Measurements from ENCODE around the gene CEP170.
"Not testable (repeated sequence)": the region's sequence is repeated elsewhere in the genome, so short reads cannot be mapped to it uniquely, and the experiment has no call there.

Gene CEP170

DNA sequence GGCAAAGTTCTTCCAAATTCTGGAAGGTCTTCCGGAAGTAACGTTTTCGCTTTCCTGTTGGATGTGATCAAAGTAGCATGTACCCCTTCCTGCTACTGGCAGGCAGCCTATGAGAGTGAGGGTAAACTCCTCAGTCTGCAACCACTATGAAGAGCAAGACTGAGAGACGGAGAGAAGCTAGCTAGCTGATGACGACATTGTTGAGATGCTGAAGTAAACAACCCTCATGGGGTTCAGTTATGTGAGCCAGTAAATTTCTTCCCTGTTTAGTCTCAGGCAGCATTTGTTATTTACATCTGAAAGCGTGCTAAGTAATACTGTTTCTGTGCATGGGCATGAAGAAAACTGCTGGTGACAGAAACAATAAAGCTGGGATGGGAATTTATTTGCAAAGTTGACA lies 57.6 kb downstream of the CEP170 start:
- not testable (repeated sequence) for H3K27me3 ChIP-seq (ENCODE audit: insufficient read depth, low read depth); H3K79me2 ChIP-seq (ENCODE audit: insufficient read depth, low read depth); H3K4me3 ChIP-seq (IDR thresholded peaks at IDR 0.05; ENCODE audit: insufficient read depth, low read depth, low read length); H4K20me1 ChIP-seq (ENCODE audit: insufficient read depth); H3K9ac ChIP-seq; H3K36me3 ChIP-seq (ENCODE audit: insufficient read depth); H3K27ac ChIP-seq; H2AFZ ChIP-seq (ENCODE audit: low read depth); H3K4me1 ChIP-seq (ENCODE audit: low read depth, poor library complexity, severe bottlenecking); H3K4me2 ChIP-seq

- not testable (repeated sequence) for H3K4me3 ChIP-seq (IDR thresholded peaks at IDR 0.05; ENCODE audit: insufficient read depth, low read depth, low read length); H4K20me1 ChIP-seq (ENCODE audit: insufficient read depth); H2AFZ ChIP-seq (ENCODE audit: low read depth); H3K9ac ChIP-seq; H3K27me3 ChIP-seq (ENCODE audit: insufficient read depth, low read depth); H3K4me2 ChIP-seq; H3K79me2 ChIP-seq (ENCODE audit: insufficient read depth, low read depth); H3K27ac ChIP-seq; H3K4me1 ChIP-seq (ENCODE audit: low read depth, poor library complexity, severe bottlenecking); H3K36me3 ChIP-seq (ENCODE audit: insufficient read depth)
Measured at GRCh38 chr1:243193330-243193729, 61.8 kb downstream of the CEP170 start.

DNA sequence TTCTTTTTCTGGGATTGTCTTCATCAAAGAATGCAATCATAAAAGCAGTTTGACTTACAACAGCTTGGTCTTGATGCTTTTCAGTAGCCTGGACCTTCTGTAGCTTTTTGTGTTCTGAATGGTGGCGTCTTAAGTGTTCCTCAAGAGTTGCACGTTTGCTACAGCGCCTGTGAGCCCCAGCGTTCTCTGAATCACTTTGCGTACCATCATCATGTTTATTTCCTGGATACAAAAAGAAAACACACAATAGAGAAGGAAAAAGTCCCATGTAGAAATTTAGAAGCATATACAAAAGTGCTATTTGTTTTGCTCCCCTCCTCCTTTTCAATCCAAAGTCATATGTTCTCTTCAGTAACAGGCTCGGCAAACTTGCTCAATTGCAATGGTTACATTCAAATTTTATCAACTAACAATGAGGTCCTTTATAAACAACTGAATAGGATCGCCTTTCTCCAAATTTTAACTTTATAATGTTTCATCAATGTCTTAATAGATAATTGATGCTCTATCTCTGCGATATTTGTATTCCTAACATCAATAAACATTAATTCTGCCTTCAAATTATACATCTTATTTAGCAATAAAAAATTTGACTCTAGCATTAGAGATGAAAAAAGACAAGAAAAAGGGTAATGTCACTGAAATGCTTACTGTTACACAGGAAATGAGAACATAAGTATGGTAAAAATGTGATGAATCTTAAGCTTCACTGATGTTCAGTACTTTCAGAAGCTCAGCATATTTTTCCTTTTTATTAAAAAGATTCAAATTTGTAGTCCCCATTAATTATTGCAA lies 68.7 kb downstream of the CEP170 start:
- H3K4me1 ChIP-seq (ENCODE audit: low read depth, poor library complexity, severe bottlenecking); H3K9ac ChIP-seq; H3K79me2 ChIP-seq (ENCODE audit: insufficient read depth, low read depth): not testable (repeated sequence)

GRCh38 chr1:243184787-243185186 lies 70.3 kb downstream of the CEP170 start:
- H3K9ac ChIP-seq; H3K27me3 ChIP-seq (ENCODE audit: insufficient read depth, low read depth); H3K27ac ChIP-seq; H3K36me3 ChIP-seq (ENCODE audit: insufficient read depth); H3K4me1 ChIP-seq (ENCODE audit: low read depth, poor library complexity, severe bottlenecking); H4K20me1 ChIP-seq (ENCODE audit: insufficient read depth); H3K4me3 ChIP-seq (IDR thresholded peaks at IDR 0.05; ENCODE audit: insufficient read depth, low read depth, low read length); H3K4me2 ChIP-seq; H3K79me2 ChIP-seq (ENCODE audit: insufficient read depth, low read depth); H2AFZ ChIP-seq (ENCODE audit: low read depth): not testable (repeated sequence)

More for the DNA sequence above, 68.7 kb downstream of the CEP170 start:
- not testable (repeated sequence) for H3K36me3 ChIP-seq (ENCODE audit: insufficient read depth); H3K27me3 ChIP-seq (ENCODE audit: insufficient read depth, low read depth); H3K27ac ChIP-seq; H3K4me3 ChIP-seq (IDR thresholded peaks at IDR 0.05; ENCODE audit: insufficient read depth, low read depth, low read length); H4K20me1 ChIP-seq (ENCODE audit: insufficient read depth); H2AFZ ChIP-seq (ENCODE audit: low read depth); H3K4me2 ChIP-seq

GRCh38 chr1:243183661-243184060 lies 71.4 kb downstream of the CEP170 start:
- not testable (repeated sequence) for H4K20me1 ChIP-seq (ENCODE audit: insufficient read depth); H3K79me2 ChIP-seq (ENCODE audit: insufficient read depth, low read depth); H3K27ac ChIP-seq

DNA sequence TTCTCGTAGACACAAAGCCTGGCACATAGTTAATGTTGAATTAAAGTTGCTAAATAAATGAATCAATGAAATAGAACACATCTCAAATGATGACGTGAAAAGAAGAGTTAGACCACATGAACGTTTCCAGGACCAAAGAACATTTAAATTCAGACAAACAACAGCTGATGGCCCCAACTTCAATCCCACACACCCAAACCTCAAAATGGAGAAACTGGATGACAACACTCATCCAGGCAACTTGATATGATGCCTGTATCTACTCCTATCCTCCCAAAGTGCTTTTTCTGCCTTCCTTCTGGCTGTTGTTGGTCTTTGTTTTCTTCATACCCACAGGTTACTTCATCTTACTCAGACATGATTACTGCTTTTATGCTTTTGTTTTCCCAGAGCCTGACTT lies 71.9 kb downstream of the CEP170 start:
- not testable (repeated sequence) for H3K27ac ChIP-seq; H3K79me2 ChIP-seq (ENCODE audit: insufficient read depth, low read depth); H3K9ac ChIP-seq; H3K4me1 ChIP-seq (ENCODE audit: low read depth, poor library complexity, severe bottlenecking); H3K4me3 ChIP-seq (IDR thresholded peaks at IDR 0.05; ENCODE audit: insufficient read depth, low read depth, low read length); H4K20me1 ChIP-seq (ENCODE audit: insufficient read depth); H3K4me2 ChIP-seq; H3K27me3 ChIP-seq (ENCODE audit: insufficient read depth, low read depth); H3K36me3 ChIP-seq (ENCODE audit: insufficient read depth); H2AFZ ChIP-seq (ENCODE audit: low read depth)

More at GRCh38 chr1:243183661-243184060, 71.4 kb downstream of the CEP170 start:
- not testable (repeated sequence) for H3K27me3 ChIP-seq (ENCODE audit: insufficient read depth, low read depth); H3K4me1 ChIP-seq (ENCODE audit: low read depth, poor library complexity, severe bottlenecking); H2AFZ ChIP-seq (ENCODE audit: low read depth); H3K9ac ChIP-seq; H3K4me2 ChIP-seq; H3K36me3 ChIP-seq (ENCODE audit: insufficient read depth); H3K4me3 ChIP-seq (IDR thresholded peaks at IDR 0.05; ENCODE audit: insufficient read depth, low read depth, low read length)

DNA sequence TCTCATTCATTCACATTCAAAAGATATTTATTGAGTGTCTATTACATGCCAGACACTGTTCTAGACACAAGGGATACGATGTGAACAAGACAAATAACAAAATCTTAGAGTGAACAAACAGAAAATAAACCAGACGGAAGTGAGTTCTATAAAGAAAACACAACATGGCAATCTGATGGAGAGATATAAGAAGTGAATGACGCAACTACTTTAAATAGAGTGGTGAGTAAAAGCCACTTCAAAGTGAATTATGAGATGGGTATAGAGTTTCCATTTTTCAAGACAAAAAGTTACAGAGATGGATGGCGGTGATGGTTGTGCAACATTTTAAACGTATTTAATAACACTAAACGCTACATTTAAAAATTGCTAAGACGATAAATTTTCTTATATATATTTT lies 75.4 kb downstream of the CEP170 start:
- Histone ChIP-seq H3K4me3 (IDR thresholded peaks at IDR 0.05; ENCODE audit: insufficient read depth, low read depth, low read length) (no peak overlapping the region), H4K20me1 (ENCODE audit: insufficient read depth) (no peaks in the 10 kb centered on the region), H3K4me2 (no peak overlapping the region), H3K79me2 (ENCODE audit: insufficient read depth, low read depth) (no peaks in the 10 kb centered on the region), H3K4me1 (ENCODE audit: low read depth, poor library complexity, severe bottlenecking) (no peaks in the 10 kb centered on the region), H3K9ac (no peak overlapping the region), H3K36me3 (ENCODE audit: insufficient read depth) (no peaks in the 10 kb centered on the region), H2AFZ (ENCODE audit: low read depth) (no peak overlapping the region), H3K27me3 (ENCODE audit: insufficient read depth, low read depth) (no peaks in the 10 kb centered on the region), H3K27ac (no peak overlapping the region)
- TF ChIP-seq, protein P1, sequence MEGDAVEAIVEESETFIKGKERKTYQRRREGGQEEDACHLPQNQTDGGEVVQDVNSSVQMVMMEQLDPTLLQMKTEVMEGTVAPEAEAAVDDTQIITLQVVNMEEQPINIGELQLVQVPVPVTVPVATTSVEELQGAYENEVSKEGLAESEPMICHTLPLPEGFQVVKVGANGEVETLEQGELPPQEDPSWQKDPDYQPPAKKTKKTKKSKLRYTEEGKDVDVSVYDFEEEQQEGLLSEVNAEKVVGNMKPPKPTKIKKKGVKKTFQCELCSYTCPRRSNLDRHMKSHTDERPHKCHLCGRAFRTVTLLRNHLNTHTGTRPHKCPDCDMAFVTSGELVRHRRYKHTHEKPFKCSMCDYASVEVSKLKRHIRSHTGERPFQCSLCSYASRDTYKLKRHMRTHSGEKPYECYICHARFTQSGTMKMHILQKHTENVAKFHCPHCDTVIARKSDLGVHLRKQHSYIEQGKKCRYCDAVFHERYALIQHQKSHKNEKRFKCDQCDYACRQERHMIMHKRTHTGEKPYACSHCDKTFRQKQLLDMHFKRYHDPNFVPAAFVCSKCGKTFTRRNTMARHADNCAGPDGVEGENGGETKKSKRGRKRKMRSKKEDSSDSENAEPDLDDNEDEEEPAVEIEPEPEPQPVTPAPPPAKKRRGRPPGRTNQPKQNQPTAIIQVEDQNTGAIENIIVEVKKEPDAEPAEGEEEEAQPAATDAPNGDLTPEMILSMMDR (conservative IDR thresholded peaks at IDR 0.05; ENCODE audit: low read depth, low read length), result no peak

DNA sequence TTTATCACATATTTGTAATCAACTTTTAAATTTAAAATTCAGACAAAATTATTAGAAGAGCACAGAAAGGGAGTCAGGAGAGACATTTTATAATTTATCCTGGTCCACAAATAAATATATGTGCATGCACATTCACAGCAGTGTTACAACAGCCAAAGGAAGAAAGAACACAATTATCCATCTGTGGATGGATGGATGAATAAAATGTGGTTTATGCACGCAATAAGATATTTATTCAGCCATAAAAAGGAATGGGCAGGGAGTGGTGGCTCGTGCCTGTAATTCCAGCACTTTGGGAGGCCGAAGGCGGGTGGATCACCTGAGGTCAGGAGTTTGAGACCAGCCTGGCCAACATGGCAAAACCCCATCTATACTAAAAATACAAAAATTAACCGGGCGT lies 77.3 kb downstream of the CEP170 start:
- not testable (repeated sequence) for H3K27ac ChIP-seq; H3K27me3 ChIP-seq (ENCODE audit: insufficient read depth, low read depth); H2AFZ ChIP-seq (ENCODE audit: low read depth); H3K9ac ChIP-seq; H3K4me1 ChIP-seq (ENCODE audit: low read depth, poor library complexity, severe bottlenecking); H3K36me3 ChIP-seq (ENCODE audit: insufficient read depth); H3K4me3 ChIP-seq (IDR thresholded peaks at IDR 0.05; ENCODE audit: insufficient read depth, low read depth, low read length); H4K20me1 ChIP-seq (ENCODE audit: insufficient read depth); H3K4me2 ChIP-seq; H3K79me2 ChIP-seq (ENCODE audit: insufficient read depth, low read depth)

DNA sequence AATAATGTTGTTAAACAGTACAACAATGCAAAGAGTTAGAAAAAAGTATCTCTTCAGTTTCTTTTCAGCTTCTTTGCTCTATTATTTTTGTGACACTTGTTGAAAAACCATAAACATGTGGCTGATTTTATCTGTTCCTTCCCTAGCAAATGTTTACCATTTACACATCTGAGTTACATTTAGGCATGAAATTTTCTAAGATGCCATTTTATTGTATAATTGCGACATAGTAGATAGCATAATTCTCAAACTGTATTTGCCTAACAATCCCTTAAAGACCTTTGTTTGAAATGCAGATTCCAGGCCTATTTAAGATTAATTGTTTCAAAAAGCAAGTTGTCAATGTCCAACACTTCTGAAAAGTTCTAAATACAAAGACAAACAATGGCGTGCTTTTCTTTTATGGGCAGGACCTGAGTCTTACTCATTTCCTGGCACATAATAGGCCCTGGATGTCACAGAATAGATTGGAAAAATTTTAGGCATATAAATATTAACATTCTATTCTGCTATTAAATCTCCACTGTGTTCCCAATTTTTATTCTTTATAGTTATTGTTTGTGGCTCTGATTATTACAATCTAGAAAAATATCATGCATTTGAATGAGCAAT lies 81.2 kb downstream of the CEP170 start:
- H3K4me1 ChIP-seq (ENCODE audit: low read depth, poor library complexity, severe bottlenecking); H3K27me3 ChIP-seq (ENCODE audit: insufficient read depth, low read depth); H3K79me2 ChIP-seq (ENCODE audit: insufficient read depth, low read depth); H3K27ac ChIP-seq; H3K4me2 ChIP-seq; H3K4me3 ChIP-seq (IDR thresholded peaks at IDR 0.05; ENCODE audit: insufficient read depth, low read depth, low read length); H4K20me1 ChIP-seq (ENCODE audit: insufficient read depth); H3K9ac ChIP-seq; H3K36me3 ChIP-seq (ENCODE audit: insufficient read depth); H2AFZ ChIP-seq (ENCODE audit: low read depth): not testable (repeated sequence)
